GM12878 (cell line): Measurements from ENCODE around the gene RBPJ. TPM values are rescaled to one million over a fixed set of nuclear protein-coding genes. Genes with fewer than 3 reads are reported as not detected.

ENCODE experiments used
- ATF7 ChIP-seq: fragments of 450-650 bp; IDR thresholded peaks from 2 replicates; pipeline ENCODE4 v1.6.1; 2016; ENCODE audit warnings: low read depth, mild to moderate bottlenecking
- IKZF2 ChIP-seq, 2 experiments: fragments of 450-650 bp; IDR thresholded peaks; 2 replicates each; pipeline ENCODE4 v1.6.1; 2017; ENCODE audit warnings: mild to moderate bottlenecking in 2 of 2, moderate library complexity in 2 of 2
- KDM1A ChIP-seq: fragments of 200-600 bp; sonication (generic); IDR thresholded peaks from 2 replicates; pipeline ENCODE4 v1.6.1; 2016; ENCODE audit warnings: borderline replicate concordance
- NKRF ChIP-seq: fragments of 450-650 bp; conservative IDR thresholded peaks from 2 replicates; pipeline ENCODE4 v1.6.1; 2017; ENCODE audit warnings: mild to moderate bottlenecking, moderate library complexity
- RCOR1 ChIP-seq: conservative IDR thresholded peaks from 2 replicates; pipeline ENCODE4 v1.6.1; 2012; ENCODE audit warnings: low read depth, low read length, improper control_type of control experiment
- SPI1 ChIP-seq: IDR thresholded peaks from 2 replicates; pipeline ENCODE4 v1.6.1; 2011; ENCODE audit warnings: low read depth, mild to moderate bottlenecking, low read length, moderate library complexity, borderline replicate concordance; ENCODE audit not compliant: insufficient read depth
- SUPT20H ChIP-seq: IDR thresholded peaks from 2 replicates; pipeline ENCODE4 v1.6.1; 2011; ENCODE audit warnings: low read depth, mild to moderate bottlenecking, low read length, moderate library complexity, borderline replicate concordance; ENCODE audit not compliant: control insufficient read depth
- ZBTB4 ChIP-seq: fragments of 450-650 bp; formaldehyde crosslinking; IDR thresholded peaks from 2 replicates; pipeline ENCODE4 v1.4.0; 2022; ENCODE audit warnings: mild to moderate bottlenecking, moderate library complexity
- polyA plus RNA-seq, 11 experiments: library from polyadenylated mRNA; depleted of rRNA in 4 of 11; unstranded in 6 of 11; stranded (reverse) in 5 of 11; fragments of >200 nt; fragmentation: Nextera tagmentation in 4 of 11; fragmentation: Illumina TruSeq in 1 of 11; extraction: Ambion mirVana in 4 of 11; extraction: Trizol in 1 of 11; gene quantifications; 1 replicate in 1 of 11; 2 replicates in 10 of 11; pipeline versions ENCODE4 v1.2.1 to v1.2.3, GENCODE V29; 2011 to 2016; ENCODE audit warnings: inconsistent platforms in 2 of 11, missing spikeins in 2 of 11, low read depth in 1 of 11
- total RNA-seq, 4 experiments: library from RNA; depleted of rRNA in 3 of 4; stranded (reverse); fragments of >200 nt in 3 of 4; fragmentation: Illumina TruSeq in 1 of 4; extraction: Trizol in 1 of 4; gene quantifications; 2 replicates each; pipeline versions ENCODE4 v1.2.1 to v1.2.3, GENCODE V29; 2013 to 2021

The RBPJ gene
- total and polyA plus RNA-seq, 10 of the 15 experiments (the other 5 are each of a cell fraction or from before 2014, with no cell fraction given), result 24.5 to 87.6 (median 41.6) TPM

GRCh38 chr4:26426892-26427291 is 106.1 kb downstream of the RBPJ start (continued):
- TF ChIP-seq ZBTB4 (no peak), IKZF2 (IDR thresholded peaks at IDR 0.05) (no peak), RCOR1 (no peak), SPI1 (no peak), ATF7 (no peak), KDM1A (no peak), NKRF (no peak), SUPT20H (no peak)
- TF ChIP-seq, all 136 proteins: peak for 0
